HG02943 (cell line): ENCODE measurements around the gene ZNF879.

Experiments
- ATAC-seq: cut with Tn5 transposase; IDR thresholded peaks from one replicate; pipeline ENCODE4 v1.9.1; 2021; ENCODE audit warnings: mild to moderate bottlenecking, low read depth, moderate library complexity; ENCODE audit not compliant: unreplicated experiment

The ZNF879 gene

DNA sequence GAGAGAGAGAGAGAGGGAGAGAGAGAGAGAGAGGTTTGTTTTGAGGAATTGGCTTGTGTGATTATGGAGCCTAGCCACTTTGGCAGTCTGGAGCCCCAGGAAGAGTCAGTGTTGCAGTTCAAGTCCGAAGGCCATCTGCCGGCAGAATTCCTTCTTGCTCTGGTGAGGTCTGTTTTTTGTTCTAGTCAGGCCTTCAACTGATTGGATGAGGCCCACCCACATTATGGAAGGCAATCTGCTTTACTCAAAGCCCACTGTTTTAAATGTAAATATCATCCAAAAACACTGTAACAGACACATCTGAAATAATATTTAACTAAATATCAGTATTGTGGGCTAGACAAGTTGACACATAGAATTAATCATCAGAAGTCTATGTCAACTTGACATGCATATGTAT lies 17.0 kb upstream of the ZNF879 start:
- ATAC-seq = no peak

DNA sequence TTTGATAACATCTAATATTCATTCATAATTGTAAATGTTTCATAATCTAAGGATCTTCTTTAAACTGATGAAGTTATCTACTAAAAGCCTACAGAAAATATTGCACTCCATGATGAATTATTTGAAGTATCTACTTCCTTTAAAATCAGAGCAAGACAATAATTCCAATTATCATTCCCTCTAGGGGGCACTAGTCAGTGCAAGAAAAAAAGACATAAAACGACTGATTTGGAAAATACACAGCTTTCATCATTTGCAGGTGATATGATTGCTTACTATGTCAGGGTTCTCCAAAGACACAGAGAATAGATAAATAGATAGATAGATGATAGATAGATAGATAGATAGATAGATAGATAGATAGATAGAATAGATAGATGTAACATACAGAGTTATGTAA lies 14.9 kb upstream of the ZNF879 start:
- no peak for ATAC-seq

DNA sequence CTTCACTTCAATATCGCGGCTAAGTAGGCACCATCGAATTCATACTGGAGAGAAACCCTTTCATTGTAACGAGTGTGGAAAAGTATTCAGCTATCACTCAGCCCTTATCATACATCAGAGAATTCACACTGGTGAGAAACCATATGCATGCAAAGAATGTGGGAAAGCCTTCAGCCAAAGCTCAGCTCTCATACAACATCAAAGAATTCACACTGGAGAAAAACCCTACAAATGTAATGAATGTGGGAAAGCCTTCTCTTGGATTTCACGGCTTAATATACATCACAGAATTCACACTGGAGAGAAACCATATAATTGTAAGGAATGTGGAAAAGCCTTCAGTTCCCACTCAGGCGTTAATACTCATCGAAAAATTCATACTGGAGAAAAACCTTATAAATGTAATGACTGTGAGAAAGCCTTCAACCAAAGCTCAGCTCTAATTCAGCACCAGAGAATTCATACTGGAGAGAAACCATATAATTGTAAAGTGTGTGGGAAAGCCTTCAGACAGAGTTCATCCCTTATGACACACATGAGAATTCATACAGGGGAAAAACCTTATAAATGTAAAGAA lies 9.5 kb downstream of the ZNF879 start:
- no peak for ATAC-seq

DNA sequence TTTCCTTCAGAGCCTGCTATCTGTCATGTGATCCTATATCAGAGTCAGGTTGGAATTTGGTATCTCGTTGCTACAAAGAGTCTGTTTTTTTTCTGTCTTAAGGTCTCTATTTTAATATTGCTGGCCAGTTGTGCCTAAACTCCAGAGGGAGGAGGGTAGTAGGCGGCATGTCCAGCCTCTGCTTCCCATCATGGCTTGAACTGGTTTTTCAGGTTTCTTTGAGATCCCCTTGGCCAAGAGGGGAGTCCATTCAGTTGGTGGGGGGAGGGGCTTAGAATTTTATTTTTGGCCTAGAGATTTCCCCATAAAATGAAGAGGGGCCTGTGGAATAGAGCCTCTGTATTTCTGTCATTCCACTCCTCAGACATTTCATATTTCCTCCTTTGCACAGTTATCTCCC lies 21.2 kb downstream of the ZNF879 start:
- no peak for ATAC-seq

DNA sequence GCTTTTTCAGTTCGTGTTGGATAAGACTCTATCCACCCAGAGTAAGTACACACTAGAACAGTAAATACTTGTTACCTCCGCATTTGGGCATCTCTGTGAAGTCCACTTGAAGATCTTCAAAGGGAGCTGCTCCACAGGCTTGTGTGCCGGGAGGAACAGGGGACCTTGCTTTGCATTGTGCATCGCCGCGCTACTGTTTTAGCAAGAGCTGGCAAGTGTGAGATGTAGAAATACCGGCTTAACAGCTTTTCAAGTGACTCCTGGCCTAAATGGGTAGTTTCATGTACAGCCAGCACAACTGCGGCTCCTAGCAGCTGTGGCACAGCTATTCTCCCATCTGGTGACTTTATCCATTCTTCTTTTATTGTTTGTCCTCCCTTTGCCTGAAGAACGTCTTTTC lies 28.2 kb downstream of the ZNF879 start:
- no peak for ATAC-seq

DNA sequence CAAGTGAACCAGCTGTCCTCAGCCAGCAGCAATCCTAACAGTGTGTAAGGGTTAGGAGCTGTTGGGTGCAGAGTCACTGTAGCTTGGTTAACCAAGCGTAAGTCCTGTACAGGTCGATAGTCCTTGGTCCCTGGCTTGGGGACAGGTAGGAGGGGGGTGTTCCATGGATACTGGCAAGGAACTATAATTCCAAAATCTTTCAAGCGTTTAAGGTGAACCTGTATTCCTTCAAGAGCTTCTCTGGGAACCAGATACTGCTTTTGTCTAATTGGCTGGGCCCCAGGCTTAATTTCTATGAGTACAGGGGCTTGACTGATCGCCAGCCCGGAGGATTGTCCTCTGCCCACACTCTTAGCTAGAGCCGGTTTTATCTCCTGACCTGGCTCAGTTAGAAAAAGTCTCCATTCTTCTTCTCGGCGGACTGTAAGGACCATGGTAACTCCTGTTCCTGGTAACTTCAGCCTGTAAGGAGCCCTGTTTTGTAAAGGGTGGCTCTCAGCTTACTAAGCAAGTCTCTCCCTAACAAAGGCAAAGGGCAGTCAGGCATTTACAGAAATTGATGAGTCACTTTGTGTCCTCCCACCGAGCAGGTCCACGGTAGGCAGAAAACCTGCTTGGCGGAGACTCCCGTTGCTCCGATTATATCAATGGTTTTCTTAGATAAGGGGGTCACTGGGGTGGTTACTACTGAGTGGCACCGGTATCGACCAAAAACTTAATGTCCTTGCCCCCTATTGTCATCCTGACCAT lies 30.6 kb downstream of the ZNF879 start:
- no peak for ATAC-seq

DNA sequence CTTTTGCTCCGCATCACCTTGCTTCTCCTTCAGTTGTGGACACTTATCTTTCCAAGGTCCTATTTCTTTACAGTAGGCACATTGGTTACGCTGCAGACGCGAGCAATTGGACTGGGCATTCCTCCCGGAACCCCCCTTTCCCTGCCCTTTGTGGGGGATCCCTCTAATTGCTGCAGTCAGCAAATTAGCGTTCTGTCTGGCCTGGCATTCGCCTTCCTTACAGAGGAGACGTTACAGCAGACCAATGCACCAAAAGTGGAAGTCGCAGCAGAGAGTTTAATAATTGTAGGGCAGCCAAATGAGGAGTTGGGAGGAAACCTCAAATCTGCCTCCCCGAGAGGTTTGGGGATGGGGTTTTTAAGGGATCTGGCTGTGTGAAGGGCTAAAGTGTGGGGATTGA lies 31.3 kb downstream of the ZNF879 start:
- ATAC-seq = no peak

DNA sequence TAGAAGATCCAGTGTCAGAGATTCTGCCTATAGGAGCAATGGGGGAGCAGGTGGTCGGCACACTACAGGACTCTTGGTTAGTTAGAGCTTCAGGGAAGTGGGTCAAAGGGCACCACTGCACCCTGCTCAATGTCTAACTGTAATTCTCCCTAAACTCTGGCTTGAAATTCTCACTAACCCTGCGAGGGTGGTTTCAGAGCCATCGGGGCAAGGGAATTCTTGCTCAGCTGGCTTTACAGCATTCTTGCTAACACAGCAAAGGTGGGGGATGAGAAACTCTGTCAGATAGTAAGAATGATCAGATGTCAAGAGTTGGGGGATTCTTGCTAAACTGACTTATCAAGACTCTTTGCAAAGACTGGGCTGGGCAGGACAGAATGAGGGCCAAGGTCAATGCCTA lies 31.8 kb downstream of the ZNF879 start:
- no peak for ATAC-seq

DNA sequence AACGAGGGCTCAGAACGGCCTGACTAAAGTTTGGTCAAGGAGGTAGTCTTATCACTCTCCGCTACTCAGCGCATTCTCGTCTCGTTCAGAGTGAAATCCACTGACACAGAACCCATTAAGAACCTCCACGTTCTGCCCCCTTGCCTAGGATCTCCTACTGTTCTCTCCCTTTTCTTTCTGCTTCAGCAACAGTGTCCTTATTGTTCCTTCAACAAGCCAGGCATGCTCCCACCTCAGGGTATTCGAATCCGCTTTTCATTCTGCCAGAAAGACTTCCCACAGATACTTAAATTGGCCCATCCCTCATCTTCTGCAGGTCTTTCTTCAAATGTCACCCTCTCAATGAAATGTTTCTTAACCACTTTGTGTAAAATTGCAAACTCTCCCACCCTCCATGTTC lies 32.2 kb downstream of the ZNF879 start:
- ATAC-seq = no peak

DNA sequence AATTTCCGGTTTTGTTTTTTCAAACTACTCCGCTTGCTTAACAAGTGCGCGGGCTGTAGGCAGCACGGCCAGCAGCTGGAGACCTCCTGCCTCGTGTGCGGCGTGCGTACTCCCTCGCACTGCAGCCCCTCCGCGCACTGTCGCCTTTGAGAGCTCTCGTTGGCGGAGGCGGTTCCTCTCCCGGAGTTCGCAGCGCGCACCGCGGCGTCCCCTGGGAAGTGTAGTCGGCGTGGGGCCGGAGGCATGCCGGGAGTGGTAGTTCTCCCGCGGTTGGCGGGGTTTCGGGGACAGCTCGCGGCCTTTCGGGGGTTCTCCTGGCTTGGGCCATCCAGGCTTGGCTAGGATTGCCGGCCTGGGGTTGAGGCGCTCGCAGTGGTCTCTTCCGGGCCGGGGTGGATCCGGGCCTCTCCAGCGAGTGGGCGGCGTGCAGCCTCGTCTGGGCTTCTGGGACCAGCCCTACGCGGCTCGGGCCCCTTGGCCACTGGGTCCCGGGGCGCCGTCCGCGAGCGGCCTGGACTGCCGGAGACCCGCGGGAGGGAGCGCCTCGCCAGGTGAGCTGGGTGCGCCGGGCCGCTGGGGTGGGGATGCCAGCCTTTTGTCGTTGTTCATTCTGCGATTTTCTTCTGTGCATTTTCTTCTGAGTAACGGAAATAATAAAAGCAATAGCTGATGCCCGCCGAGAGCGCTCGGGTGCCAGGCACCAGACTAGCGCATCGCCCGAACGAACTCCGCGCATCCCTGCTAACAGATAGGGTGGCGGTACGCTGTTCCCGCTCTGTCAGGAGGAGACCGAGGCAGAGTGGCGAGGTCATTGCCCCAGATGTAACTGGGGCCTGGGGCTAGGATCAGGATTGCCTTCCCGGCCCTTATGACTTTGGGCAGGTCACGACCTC lies 36.8 kb downstream of the ZNF879 start, which contains the start of gene ZNF354C:
Gene ZNF354C (plus strand): TSS at position 258 of the 893 bp plus-strand sequence. CDS start 1,696 bp downstream, outside the sequence.
- ATAC-seq = peak; percentile 65

DNA sequence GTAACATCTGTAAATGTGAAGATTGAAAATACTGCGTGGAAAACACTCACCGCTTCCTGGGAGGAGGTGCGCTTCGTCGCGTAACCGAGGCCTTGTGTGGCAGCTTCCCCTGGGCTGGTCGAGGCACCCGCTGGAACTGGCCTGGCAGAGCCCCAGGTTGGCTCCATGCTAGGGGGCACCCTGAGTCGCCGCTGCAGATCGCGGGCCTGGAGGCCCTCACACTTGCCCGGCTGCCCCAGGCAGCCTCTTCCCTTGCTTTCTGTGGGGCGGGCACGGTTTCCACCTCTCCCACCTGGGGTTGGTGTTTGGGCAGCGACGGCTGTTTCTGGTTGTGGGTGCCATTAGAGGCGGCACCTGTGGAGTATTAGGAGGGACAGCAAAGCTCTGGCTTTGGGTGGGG lies 37.4 kb downstream of the ZNF879 start:
- ATAC-seq = no peak

DNA sequence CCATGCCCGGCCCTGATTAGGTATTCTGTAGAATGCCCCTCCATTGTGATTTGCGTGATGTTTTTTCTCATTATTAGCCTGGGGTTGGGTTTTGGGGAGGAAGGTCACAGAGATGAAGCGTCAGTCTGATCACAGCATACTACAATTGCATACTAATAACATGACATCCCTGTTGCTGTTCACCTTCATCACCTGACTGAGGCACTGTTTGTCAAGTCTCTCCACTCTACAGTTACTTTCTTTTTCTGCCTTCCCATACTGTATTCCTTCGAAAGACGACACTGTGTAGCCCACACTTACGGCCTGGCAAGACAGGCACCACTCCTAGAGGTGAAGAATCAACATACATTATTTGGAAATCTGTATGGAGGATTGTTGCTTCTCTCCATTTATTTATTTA lies 42.1 kb downstream of the ZNF879 start:
- no peak for ATAC-seq

DNA sequence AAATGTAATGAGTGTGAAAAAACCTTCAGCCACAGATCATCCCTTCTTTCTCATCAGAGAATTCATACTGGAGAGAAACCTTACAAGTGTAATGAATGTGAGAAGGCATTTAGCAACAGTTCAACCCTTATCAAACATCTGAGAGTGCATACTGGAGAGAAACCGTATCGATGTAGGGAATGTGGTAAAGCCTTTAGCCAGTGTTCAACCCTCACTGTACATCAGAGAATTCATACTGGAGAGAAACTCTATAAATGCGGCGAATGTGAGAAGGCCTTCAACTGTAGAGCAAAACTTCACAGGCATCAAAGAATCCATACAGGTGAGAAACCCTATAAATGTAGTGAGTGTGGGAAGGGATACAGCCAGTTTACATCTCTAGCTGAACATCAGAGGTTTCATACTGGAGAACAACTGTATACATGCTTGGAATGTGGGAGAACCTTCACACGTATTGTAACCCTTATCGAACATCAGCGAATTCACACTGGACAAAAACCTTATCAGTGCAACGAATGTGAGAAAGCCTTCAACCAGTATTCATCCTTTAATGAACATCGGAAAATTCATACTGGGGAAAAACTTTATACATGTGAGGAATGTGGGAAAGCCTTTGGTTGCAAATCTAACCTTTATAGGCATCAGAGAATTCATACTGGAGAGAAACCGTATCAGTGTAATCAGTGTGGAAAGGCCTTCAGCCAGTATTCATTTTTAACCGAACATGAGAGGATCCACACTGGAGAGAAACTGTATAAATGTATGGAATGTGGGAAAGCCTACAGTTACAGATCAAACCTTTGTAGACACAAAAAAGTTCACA lies 55.8 kb downstream of the ZNF879 start:
- ATAC-seq = no peak

DNA sequence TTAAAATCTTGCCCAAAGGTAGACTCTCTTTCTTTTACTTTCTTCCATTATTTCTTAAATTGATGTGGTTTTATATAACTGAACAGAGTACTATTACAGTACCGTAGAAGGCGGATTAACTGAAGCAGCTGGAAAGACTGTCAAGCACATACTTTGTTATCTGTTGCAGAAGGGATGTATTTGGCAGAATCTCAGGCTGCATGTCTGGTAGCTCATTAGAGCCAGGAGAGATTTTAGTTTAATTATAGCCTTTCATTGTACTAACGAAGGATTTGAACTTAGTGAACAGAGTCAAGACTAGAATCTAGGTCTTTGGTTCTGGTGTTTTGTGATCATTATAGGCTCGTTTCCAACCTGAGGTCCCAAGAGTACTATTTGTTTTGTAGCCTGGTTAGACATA lies 57.1 kb downstream of the ZNF879 start:
- ATAC-seq = no peak
